ENCODE results near the gene POLR2L. TPM values are rescaled to one million over a fixed set of nuclear protein-coding genes. Genes with fewer than 3 reads are reported as not detected.

POLR2L gene
- total RNA-seq, 4 donors from 2014 or later = 10.5 to 81.5 (median 42.8) TPM

GRCh38 chr11:888310-889212 lies 46.2 kb upstream of the POLR2L start:
- Histone ChIP-seq H3K27me3 (no peaks in the 10 kb centered on the region), H3K4me1 (no peaks in the 10 kb centered on the region), H3K9me3 (no peaks in the 10 kb centered on the region), H3K27ac (no peak overlapping the region), H3K36me3 (no peaks in the 10 kb centered on the region), H3K4me3 (no peak overlapping the region)
- no peak for DNase-seq
- intact Hi-C loops (cut with DNase I; ENCODE audit: low total_unique reads) = no loop called here
- TF ChIP-seq POLR2A (IDR thresholded peaks at IDR 0.05) = no peak
- TF ChIP-seq CTCF (IDR thresholded peaks at IDR 0.05) = no peak

GRCh38 chr11:887589-887988 lies 45.3 kb upstream of the POLR2L start:
- H3K4me3 ChIP-seq = no peak overlapping the region
- no peaks in the 10 kb centered on the region for H3K27me3 ChIP-seq
- H3K27ac ChIP-seq = no peak overlapping the region
- TF ChIP-seq POLR2A (IDR thresholded peaks at IDR 0.05) (no peak), CTCF (IDR thresholded peaks at IDR 0.05) (no peak)
- H3K36me3 ChIP-seq = no peaks in the 10 kb centered on the region
- intact Hi-C loops (cut with DNase I; ENCODE audit: low total_unique reads) = no loop called here
- no peak for DNase-seq
- H3K9me3 ChIP-seq = no peaks in the 10 kb centered on the region
- H3K4me1 ChIP-seq = no peaks in the 10 kb centered on the region

- TF ChIP-seq POLR2A (IDR thresholded peaks at IDR 0.05) (no peak), CTCF (IDR thresholded peaks at IDR 0.05) (no peak)
- no peaks in the 10 kb centered on the region for H3K36me3 ChIP-seq
Observed at GRCh38 chr11:886568-886967, 44.2 kb upstream of the POLR2L start.

GRCh38 chr11:884578-885070 lies 42.3 kb upstream of the POLR2L start:
- TF ChIP-seq POLR2A (IDR thresholded peaks at IDR 0.05) = no peak
- no peak for DNase-seq
- Histone ChIP-seq H3K36me3 (no peaks in the 10 kb centered on the region), H3K4me1 (no peaks in the 10 kb centered on the region), H3K4me3 (no peak overlapping the region), H3K9me3 (no peaks in the 10 kb centered on the region), H3K27me3 (no peaks in the 10 kb centered on the region), H3K27ac (no peak overlapping the region)
- intact Hi-C loops (cut with DNase I; ENCODE audit: low total_unique reads) = no loop called here

More at GRCh38 chr11:886568-886967, 44.2 kb upstream of the POLR2L start:
- DNase-seq = no peak
- no peaks in the 10 kb centered on the region for H3K27me3 ChIP-seq
- H3K4me1 ChIP-seq = no peaks in the 10 kb centered on the region
- no peak overlapping the region for H3K27ac ChIP-seq
- H3K9me3 ChIP-seq = no peaks in the 10 kb centered on the region
- H3K4me3 ChIP-seq = no peak overlapping the region
- intact Hi-C loops (cut with DNase I; ENCODE audit: low total_unique reads) = no loop called here

GRCh38 chr11:883527-883926 lies 41.2 kb upstream of the POLR2L start:
- intact Hi-C loops (cut with DNase I; ENCODE audit: low total_unique reads) = no loop called here
- H3K27ac ChIP-seq = no peak overlapping the region
- H3K9me3 ChIP-seq = no peaks in the 10 kb centered on the region
- no peaks in the 10 kb centered on the region for H3K27me3 ChIP-seq
- H3K4me3 ChIP-seq = no peak overlapping the region
- H3K4me1 ChIP-seq = no peaks in the 10 kb centered on the region
- no peaks in the 10 kb centered on the region for H3K36me3 ChIP-seq
- DNase-seq = no peak
- TF ChIP-seq POLR2A (IDR thresholded peaks at IDR 0.05) (no peak), CTCF (IDR thresholded peaks at IDR 0.05) (no peak)

All from uterus (tissue), 4 donors.